ENCODE results near the gene SGCG.

- no peak for TF ChIP-seq CTCF (IDR thresholded peaks at IDR 0.05)
- no peak for TF ChIP-seq POLR2A (IDR thresholded peaks at IDR 0.05)
These were observed 55.2 kb downstream of the SGCG start for GRCh38 chr13:23235994-23236393.
